GM12873 (cell line): ENCODE results near the gene ZNF865.

ENCODE experiments used
- TF ChIP-seq, protein P1 (sequence below): IDR thresholded peaks from 2 replicates; pipeline ENCODE4 v1.5.1; 2012; ENCODE audit warnings: low read depth, mild to moderate bottlenecking, moderate library complexity, low read length, control low read depth; ENCODE audit not compliant: insufficient read depth; ENCODE audit errors: missing control alignments

Gene ZNF865

GRCh38 chr19:55613930-55614710, 8.7 kb downstream of the ZNF865 start:
- TF ChIP-seq, protein P1, sequence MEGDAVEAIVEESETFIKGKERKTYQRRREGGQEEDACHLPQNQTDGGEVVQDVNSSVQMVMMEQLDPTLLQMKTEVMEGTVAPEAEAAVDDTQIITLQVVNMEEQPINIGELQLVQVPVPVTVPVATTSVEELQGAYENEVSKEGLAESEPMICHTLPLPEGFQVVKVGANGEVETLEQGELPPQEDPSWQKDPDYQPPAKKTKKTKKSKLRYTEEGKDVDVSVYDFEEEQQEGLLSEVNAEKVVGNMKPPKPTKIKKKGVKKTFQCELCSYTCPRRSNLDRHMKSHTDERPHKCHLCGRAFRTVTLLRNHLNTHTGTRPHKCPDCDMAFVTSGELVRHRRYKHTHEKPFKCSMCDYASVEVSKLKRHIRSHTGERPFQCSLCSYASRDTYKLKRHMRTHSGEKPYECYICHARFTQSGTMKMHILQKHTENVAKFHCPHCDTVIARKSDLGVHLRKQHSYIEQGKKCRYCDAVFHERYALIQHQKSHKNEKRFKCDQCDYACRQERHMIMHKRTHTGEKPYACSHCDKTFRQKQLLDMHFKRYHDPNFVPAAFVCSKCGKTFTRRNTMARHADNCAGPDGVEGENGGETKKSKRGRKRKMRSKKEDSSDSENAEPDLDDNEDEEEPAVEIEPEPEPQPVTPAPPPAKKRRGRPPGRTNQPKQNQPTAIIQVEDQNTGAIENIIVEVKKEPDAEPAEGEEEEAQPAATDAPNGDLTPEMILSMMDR = no peak

GRCh38 chr19:55614711-55615542, 9.5 kb downstream of the ZNF865 start:
- TF ChIP-seq, protein P1 = no peak

- TF ChIP-seq, protein P1 = no peak
Measured at GRCh38 chr19:55615543-55616394, 10.3 kb downstream of the ZNF865 start.

DNA sequence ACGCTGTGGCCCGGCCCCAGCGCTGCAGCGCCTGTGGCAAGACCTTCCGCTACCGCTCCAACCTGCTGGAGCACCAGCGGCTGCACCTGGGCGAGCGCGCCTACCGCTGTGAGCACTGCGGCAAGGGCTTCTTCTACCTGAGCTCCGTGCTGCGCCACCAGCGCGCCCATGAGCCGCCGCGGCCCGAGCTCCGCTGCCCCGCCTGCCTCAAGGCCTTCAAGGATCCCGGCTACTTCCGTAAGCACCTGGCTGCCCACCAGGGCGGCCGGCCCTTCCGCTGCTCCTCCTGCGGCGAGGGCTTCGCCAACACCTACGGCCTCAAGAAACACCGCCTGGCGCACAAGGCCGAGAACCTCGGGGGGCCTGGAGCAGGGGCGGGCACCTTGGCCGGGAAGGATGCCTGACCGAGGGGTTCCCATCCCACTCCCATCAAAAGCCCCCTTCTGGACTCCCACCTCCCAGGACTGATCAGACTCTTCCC, 11.0 kb downstream of the ZNF865 start:
- TF ChIP-seq, protein P1 = no peak

DNA sequence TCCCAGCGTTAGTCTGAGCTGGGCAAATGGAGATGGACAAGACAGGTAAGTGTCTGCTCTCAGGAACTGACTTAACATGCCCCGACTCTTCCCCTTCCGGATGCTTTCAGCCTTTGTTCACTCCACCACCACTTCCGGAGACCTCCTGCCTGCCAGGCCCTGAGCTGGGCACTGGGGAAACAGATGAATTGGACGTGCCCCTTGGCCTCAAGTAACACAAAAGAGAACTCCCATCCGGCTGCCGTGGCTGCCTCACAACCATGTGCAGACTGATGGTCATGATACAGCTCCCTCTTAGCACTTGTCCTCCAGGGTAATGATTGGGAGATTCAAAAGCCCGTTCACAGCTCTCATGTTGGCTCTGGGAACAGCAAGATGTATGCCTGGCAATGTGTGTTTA, 12.0 kb downstream of the ZNF865 start:
- TF ChIP-seq, protein P1 = no peak

- TF ChIP-seq, protein P1 = no peak
Measured at GRCh38 chr19:55618426-55618825, 13.0 kb downstream of the ZNF865 start.
